GM19240 (cell line): ENCODE data around the gene KRT34.

Source experiments
- DNase-seq: peaks from one replicate; pipeline ENCODE4 v3.0.0; 2011; ENCODE audit warnings: low spot score; ENCODE audit not compliant: insufficient read length

KRT34 gene

GRCh38 chr17:41333836-41334235, 48.3 kb downstream of the KRT34 start:
- DNase-seq: no peak

GRCh38 chr17:41333098-41333497, 49.0 kb downstream of the KRT34 start:
- no peak for DNase-seq

- DNase-seq: no peak
Measured at GRCh38 chr17:41332239-41332638, 49.9 kb downstream of the KRT34 start.

- DNase-seq: no peak
Measured at GRCh38 chr17:41331606-41332005, 50.5 kb downstream of the KRT34 start.

GRCh38 chr17:41329279-41329948, 52.7 kb downstream of the KRT34 start:
- DNase-seq: no peak

- no peak for DNase-seq
Measured at GRCh38 chr17:41328207-41328606, 53.9 kb downstream of the KRT34 start.
